Putamen (tissue), 1 donor: ENCODE data around the gene RCAN3.
"Not testable (repeated sequence)": the region's sequence is repeated elsewhere in the genome, so short reads cannot be mapped to it uniquely, and the experiment has no call there.

ENCODE experiments used
- DNase-seq: peaks from one replicate; pipeline ENCODE4 v3.0.0-alpha.2; 2016; ENCODE audit warnings: low spot score

Gene RCAN3

GRCh38 chr1:24502709-24503058, at the start of gene RCAN3:
Gene RCAN3, plus strand, starts transcription at chr1:24502836. Its CDS starts 11,537 bp downstream, at chr1:24514373.
- peak; percentile 85 for DNase-seq

- no peak for DNase-seq
These were observed 49.6 kb upstream of the RCAN3 start for GRCh38 chr1:24452922-24453485.

- no peak for DNase-seq
These were observed 48.0 kb upstream of the RCAN3 start for GRCh38 chr1:24454673-24455072.

GRCh38 chr1:24455272-24455671, 47.4 kb upstream of the RCAN3 start:
- no peak for DNase-seq

- DNase-seq: no peak
These were observed 44.8 kb upstream of the RCAN3 start for GRCh38 chr1:24457866-24458265.

GRCh38 chr1:24459551-24460266, 42.9 kb upstream of the RCAN3 start:
- no peak for DNase-seq

- DNase-seq: not testable (repeated sequence)
These were observed 40.5 kb upstream of the RCAN3 start for GRCh38 chr1:24462128-24462527.

- peak; percentile 32 for DNase-seq
These were observed 38.6 kb upstream of the RCAN3 start for GRCh38 chr1:24463776-24464735.

- DNase-seq: no peak
These were observed 37.5 kb upstream of the RCAN3 start for GRCh38 chr1:24465099-24465498.

GRCh38 chr1:24465638-24466037, 37.0 kb upstream of the RCAN3 start:
- DNase-seq: no peak

GRCh38 chr1:24468685-24469316, 33.8 kb upstream of the RCAN3 start:
- no peak for DNase-seq

GRCh38 chr1:24470592-24470991, 32.0 kb upstream of the RCAN3 start:
- no peak for DNase-seq

GRCh38 chr1:24472527-24473251, 29.9 kb upstream of the RCAN3 start:
- DNase-seq: no peak

- DNase-seq: no peak
These were observed 28.4 kb upstream of the RCAN3 start for GRCh38 chr1:24474193-24474592.

- no peak for DNase-seq
These were observed 26.9 kb upstream of the RCAN3 start for GRCh38 chr1:24475700-24476099.

- no peak for DNase-seq
These were observed 26.1 kb upstream of the RCAN3 start for GRCh38 chr1:24476571-24476970.

GRCh38 chr1:24477309-24477708, 25.3 kb upstream of the RCAN3 start:
- DNase-seq: no peak

- no peak for DNase-seq
These were observed 21.5 kb upstream of the RCAN3 start for GRCh38 chr1:24481101-24481500.

GRCh38 chr1:24481843-24482610, 20.6 kb upstream of the RCAN3 start:
- DNase-seq: no peak

- DNase-seq: no peak
These were observed 19.2 kb upstream of the RCAN3 start for GRCh38 chr1:24483441-24483840.

GRCh38 chr1:24484199-24484598, 18.4 kb upstream of the RCAN3 start:
- no peak for DNase-seq
